K562 (cell line): ENCODE results near the gene NCAPD2.

Source experiments
- GTF2F1 ChIP-seq: IDR thresholded peaks from 2 replicates; pipeline ENCODE4 v1.6.1; 2011; ENCODE audit warnings: low read depth, low read length, improper control_type of control experiment
- IRF2 ChIP-seq: sonication (generic); formaldehyde crosslinking; IDR thresholded peaks from 2 replicates; pipeline ENCODE4 v1.8.1; 2022; ENCODE audit warnings: mild to moderate bottlenecking, missing genetic modification reagents
- MAFK ChIP-seq: IDR thresholded peaks from 2 replicates; pipeline ENCODE4 v1.6.1; 2011; ENCODE audit warnings: low read length, improper control_type of control experiment
- RB1 ChIP-seq: fragments of 450-650 bp; IDR thresholded peaks from 2 replicates; pipeline ENCODE4 v1.6.1; 2017; ENCODE audit warnings: low read depth, mild to moderate bottlenecking
- RBM34 ChIP-seq: fragments of 200-400 bp; formaldehyde crosslinking; IDR thresholded peaks from 2 replicates; pipeline ENCODE4 v1.6.1; 2018; ENCODE audit warnings: low read length, borderline replicate concordance; ENCODE audit not compliant: insufficient read depth
- TF ChIP-seq, protein P1 (sequence below), 3 experiments: IDR thresholded peaks in 2 of 3; conservative IDR thresholded peaks in 1 of 3; 2 replicates each; pipeline ENCODE4 v1.5.1; 2011 to 2012; ENCODE audit warnings: low read length in 3 of 3, mild to moderate bottlenecking in 3 of 3, control low read depth in 2 of 3, improper control_type of control experiment in 1 of 3, inconsistent platforms in 1 of 3, low read depth in 1 of 3, mixed read lengths in 1 of 3, moderate library complexity in 1 of 3; ENCODE audit not compliant: insufficient read depth in 2 of 3
- TF ChIP-seq, protein P2 (sequence below): IDR thresholded peaks from 3 replicates; pipeline ENCODE4 v1.6.1; 2011; ENCODE audit warnings: borderline replicate concordance, mild to moderate bottlenecking; ENCODE audit not compliant: insufficient read length, insufficient read depth

DNA sequence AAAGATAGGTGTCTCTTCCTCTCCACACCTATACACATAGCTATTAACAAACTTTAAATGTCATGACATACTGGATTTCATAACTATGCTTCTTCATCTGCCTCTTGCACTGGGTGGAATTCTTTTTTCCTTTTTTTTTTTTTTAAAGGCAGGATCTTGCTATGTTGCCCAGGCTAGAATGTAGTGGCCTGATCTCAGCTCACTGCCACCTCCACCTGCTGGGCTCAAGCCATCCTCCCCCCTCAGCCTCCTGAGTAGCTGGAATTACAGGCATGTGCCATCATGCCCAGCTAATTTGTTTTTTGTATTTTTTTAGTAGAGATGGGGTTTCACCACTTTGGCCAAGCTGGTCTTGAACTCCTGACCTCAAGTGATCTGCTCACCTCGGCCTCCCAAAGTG, 5.7 kb upstream of the NCAPD2 start:
- TF ChIP-seq IRF2 (CRISPR knock-in tag), result no peak
- TF ChIP-seq, protein P1, sequence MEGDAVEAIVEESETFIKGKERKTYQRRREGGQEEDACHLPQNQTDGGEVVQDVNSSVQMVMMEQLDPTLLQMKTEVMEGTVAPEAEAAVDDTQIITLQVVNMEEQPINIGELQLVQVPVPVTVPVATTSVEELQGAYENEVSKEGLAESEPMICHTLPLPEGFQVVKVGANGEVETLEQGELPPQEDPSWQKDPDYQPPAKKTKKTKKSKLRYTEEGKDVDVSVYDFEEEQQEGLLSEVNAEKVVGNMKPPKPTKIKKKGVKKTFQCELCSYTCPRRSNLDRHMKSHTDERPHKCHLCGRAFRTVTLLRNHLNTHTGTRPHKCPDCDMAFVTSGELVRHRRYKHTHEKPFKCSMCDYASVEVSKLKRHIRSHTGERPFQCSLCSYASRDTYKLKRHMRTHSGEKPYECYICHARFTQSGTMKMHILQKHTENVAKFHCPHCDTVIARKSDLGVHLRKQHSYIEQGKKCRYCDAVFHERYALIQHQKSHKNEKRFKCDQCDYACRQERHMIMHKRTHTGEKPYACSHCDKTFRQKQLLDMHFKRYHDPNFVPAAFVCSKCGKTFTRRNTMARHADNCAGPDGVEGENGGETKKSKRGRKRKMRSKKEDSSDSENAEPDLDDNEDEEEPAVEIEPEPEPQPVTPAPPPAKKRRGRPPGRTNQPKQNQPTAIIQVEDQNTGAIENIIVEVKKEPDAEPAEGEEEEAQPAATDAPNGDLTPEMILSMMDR (IDR thresholded peaks at IDR 0.05 in 2 of 3, conservative IDR thresholded peaks at IDR 0.05 in 1 of 3; ENCODE audit: insufficient read depth in 2 of 3, low read depth in 1 of 3, low read length in 3 of 3), result no peak
- no peak for TF ChIP-seq MAFK
- no peak for TF ChIP-seq GTF2F1
- TF ChIP-seq RBM34, result no peak
- no peak for TF ChIP-seq RB1
- TF ChIP-seq, protein P2, sequence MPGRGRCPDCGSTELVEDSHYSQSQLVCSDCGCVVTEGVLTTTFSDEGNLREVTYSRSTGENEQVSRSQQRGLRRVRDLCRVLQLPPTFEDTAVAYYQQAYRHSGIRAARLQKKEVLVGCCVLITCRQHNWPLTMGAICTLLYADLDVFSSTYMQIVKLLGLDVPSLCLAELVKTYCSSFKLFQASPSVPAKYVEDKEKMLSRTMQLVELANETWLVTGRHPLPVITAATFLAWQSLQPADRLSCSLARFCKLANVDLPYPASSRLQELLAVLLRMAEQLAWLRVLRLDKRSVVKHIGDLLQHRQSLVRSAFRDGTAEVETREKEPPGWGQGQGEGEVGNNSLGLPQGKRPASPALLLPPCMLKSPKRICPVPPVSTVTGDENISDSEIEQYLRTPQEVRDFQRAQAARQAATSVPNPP, result no peak
